B cell (primary cell): ENCODE data around the gene TCF15. TPM values are rescaled to one million over a fixed set of nuclear protein-coding genes. Genes with fewer than 3 reads are reported as not detected.

Experiments used
- ATAC-seq: fragments of 200-7000 bp; cut with Tn5 transposase; one replicate; pipeline ENCODE4 v1.10.0; 2021; ENCODE audit warnings: low read depth, mild to moderate bottlenecking, moderate number of reproducible peaks, moderate library complexity
- CTCF ChIA-PET: fragments of 350-600 bp; sonication (Branson Sonifier 250); formaldehyde crosslinking; loops from one replicate; lab custom pipeline; 2021; ENCODE audit warnings: antibody characterized with exemption, inconsistent platforms; lab: Charles Lee
- POLR2A ChIA-PET: fragments of 350-600 bp; sonication (Branson Sonifier 250); formaldehyde crosslinking; loops from one replicate; lab custom pipeline; 2021; ENCODE audit warnings: antibody characterized with exemption; lab: Charles Lee
- DNase-seq: peaks from one replicate; pipeline ENCODE4 v3.0.0; 2013
- H2AFZ ChIP-seq: 2 replicates; pipeline ENCODE4 v1.6.1; 2012; ENCODE audit warnings: mild to moderate bottlenecking, low read depth, low read length; ENCODE audit not compliant: insufficient read depth, poor library complexity, severe bottlenecking
- H3K27ac ChIP-seq, 2 donors: 1 replicate in 1 of 2; 2 replicates in 1 of 2; pipeline ENCODE4 v1.5.1; 2012 to 2013; ENCODE audit warnings: low read length in 2 of 2, mild to moderate bottlenecking in 2 of 2, moderate library complexity in 1 of 2
- H3K27me3 ChIP-seq, 4 experiments: fragments of 200-600 bp in 1 of 4; sonication (generic) in 1 of 4; replicated peaks in 1 of 4; 1 replicate in 2 of 4; 2 replicates in 2 of 4; pipeline versions ENCODE4 v1.6.1 to v1.7.0; 2013 to 2016; ENCODE audit warnings: low read length in 3 of 4, mild to moderate bottlenecking in 2 of 4, mixed read lengths in 1 of 4, moderate library complexity in 1 of 4; ENCODE audit not compliant: insufficient read depth in 4 of 4, control insufficient read depth in 3 of 4; ENCODE audit errors: control extremely low read depth in 1 of 4
- H3K36me3 ChIP-seq, 2 experiments: replicated peaks in 1 of 2; 1 replicate in 1 of 2; 2 replicates in 1 of 2; pipeline versions ENCODE4 v1.6.1 to v1.7.1; 2013; ENCODE audit warnings: low read length in 1 of 2; ENCODE audit not compliant: insufficient read depth in 2 of 2, control insufficient read depth in 1 of 2; ENCODE audit errors: control extremely low read depth in 1 of 2, extremely low read depth in 1 of 2
- H3K4me1 ChIP-seq, 2 donors: fragments of 200-600 bp in 1 of 2; sonication (generic) in 1 of 2; 1 replicate in 1 of 2; 2 replicates in 1 of 2; pipeline versions ENCODE4 v1.5.1 to v1.6.1; 2013 to 2017; ENCODE audit warnings: low read length in 2 of 2; ENCODE audit not compliant: control insufficient read depth in 2 of 2, insufficient read depth in 2 of 2
- H3K4me2 ChIP-seq: replicated peaks from 2 replicates; pipeline ENCODE3; 2012; ENCODE audit warnings: mild to moderate bottlenecking, low read depth, low read length; ENCODE audit not compliant: poor library complexity, severe bottlenecking
- H3K4me3 ChIP-seq, 5 experiments: fragments of 200-600 bp in 1 of 5; sonication (generic) in 1 of 5; 1 replicate in 3 of 5; 2 replicates in 2 of 5; pipeline versions ENCODE4 v1.5.1 to v1.7.0; 2011 to 2016; ENCODE audit warnings: low read length in 4 of 5, mild to moderate bottlenecking in 4 of 5, low read depth in 2 of 5, control low read depth in 1 of 5, moderate library complexity in 1 of 5; ENCODE audit not compliant: insufficient read depth in 1 of 5; ENCODE audit errors: control extremely low read depth in 1 of 5, extremely low read depth in 1 of 5
- H3K79me2 ChIP-seq: fragments of 200-600 bp; sonication (generic); one replicate; pipeline ENCODE4 v1.6.0; 2016; ENCODE audit warnings: low read length; ENCODE audit not compliant: control insufficient read depth, insufficient read depth
- H3K9ac ChIP-seq: fragments of 200-600 bp; sonication (generic); 2 replicates; pipeline ENCODE4 v1.6.1; 2017; ENCODE audit warnings: mild to moderate bottlenecking, low read length, moderate library complexity
- H3K9me3 ChIP-seq, 3 donors: one replicate each; pipeline versions ENCODE4 v1.6.1 to v1.7.1; 2013; ENCODE audit warnings: low read length in 2 of 3; ENCODE audit not compliant: control insufficient read depth in 2 of 3, insufficient read depth in 1 of 3; ENCODE audit errors: control extremely low read depth in 1 of 3
- H4K20me1 ChIP-seq: 2 replicates; pipeline ENCODE4 v1.6.0; 2012; ENCODE audit warnings: mild to moderate bottlenecking, low read length; ENCODE audit not compliant: insufficient read depth, control insufficient read depth, poor library complexity, severe bottlenecking
- H3K27ac Mint-ChIP-seq: one replicate; pipeline ENCODE4 v1.8.0; 2021; ENCODE audit warnings: mixed read lengths
- H3K27me3 Mint-ChIP-seq: one replicate; pipeline ENCODE4 v1.8.0; 2021; ENCODE audit warnings: mixed read lengths
- H3K4me1 Mint-ChIP-seq: one replicate; pipeline ENCODE4 v1.8.0; 2021; ENCODE audit warnings: mixed read lengths
- H3K4me3 Mint-ChIP-seq: one replicate; pipeline ENCODE4 v1.8.0; 2021; ENCODE audit warnings: mixed read lengths
- H3K9me3 Mint-ChIP-seq: one replicate; pipeline ENCODE4 v1.8.0; 2022; ENCODE audit warnings: mixed read lengths; ENCODE audit not compliant: insufficient read depth
- EZH2 ChIP-seq: IDR thresholded peaks from 2 replicates; pipeline ENCODE4 v1.6.1; 2012; ENCODE audit warnings: borderline replicate concordance, low read depth, mild to moderate bottlenecking, moderate library complexity, low read length; ENCODE audit not compliant: insufficient read depth, poor library complexity, severe bottlenecking
- whole genome bisulfite sequencing: methylation state at CpG from one replicate; pipeline ENCODE4 v1.1.5; 2013; ENCODE audit warnings: missing lambda C conversion rate; ENCODE audit not compliant: insufficient coverage; 5-methylcytosine and 5-hydroxymethylcytosine counted together
- intact Hi-C: fragments of 100-400 bp; cut with micrococcal nuclease; formaldehyde crosslinking; loops from one replicate; pipeline ENCODE4 v1.10.0; 2022
- polyA plus RNA-seq: library from polyadenylated mRNA; depleted of rRNA; stranded (reverse); fragments of >200 nt; gene quantifications from 2 replicates; pipeline ENCODE4 v1.2.3, GENCODE V29; 2012
- total RNA-seq, 2 donors: library from RNA; stranded (reverse); fragments of 120-200 nt in 1 of 2; gene quantifications; 1 replicate in 1 of 2; 2 replicates in 1 of 2; pipeline versions ENCODE4 v1.2.3 to v1.2.4, GENCODE V29; 2013 to 2022
- TF ChIP-seq, protein P1 (sequence below): fragments of 200-600 bp; IDR thresholded peaks from one replicate; pipeline ENCODE4 v1.8.0; 2022; ENCODE audit warnings: antibody characterized with exemption, mild to moderate bottlenecking

Gene TCF15
- total and polyA plus RNA-seq, 2 donors (not counting 1 experiment from before 2014, with no cell fraction given), result not detected

DNA sequence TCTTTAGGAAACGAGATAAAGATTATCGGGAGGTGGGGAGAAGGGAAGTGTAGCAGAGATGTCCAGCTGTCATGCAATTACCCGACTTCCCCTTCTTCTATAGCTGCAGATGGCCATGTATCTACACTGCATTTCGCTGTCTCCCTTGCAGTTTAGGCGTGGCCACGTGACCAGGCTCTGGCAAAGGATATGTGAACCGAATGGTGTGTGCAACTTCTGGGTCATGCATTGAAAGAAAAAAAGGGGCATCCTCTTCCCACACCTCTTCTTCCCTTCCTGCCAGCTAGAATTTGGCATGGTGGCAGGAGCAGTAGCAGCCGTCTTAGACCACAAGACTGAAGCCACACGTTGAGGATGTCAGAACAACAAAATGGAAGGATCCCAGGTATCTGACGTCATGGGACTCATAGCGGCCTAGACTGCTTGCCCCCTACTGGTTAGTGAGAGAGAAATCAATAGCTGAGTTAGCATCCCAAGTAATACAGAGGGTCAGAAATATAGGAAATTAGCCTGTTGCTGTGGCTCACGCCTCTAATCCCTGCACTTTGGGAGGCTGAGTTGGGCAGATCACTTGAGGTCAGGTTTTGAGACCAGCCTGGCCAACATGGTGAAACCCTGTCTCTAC is 32.8 kb downstream of the TCF15 start:
- Mint-ChIP-seq H3K9me3 (no peaks in the 10 kb centered on the region), H3K27ac (no peak overlapping the region), H3K27me3 (peaks cover 25% of the 10 kb centered on the region), H3K4me3 (no peak overlapping the region), H3K4me1 (no peaks in the 10 kb centered on the region)
- intact Hi-C loops, result no loop called here
- no peaks in the 10 kb centered on the region for H3K36me3 ChIP-seq
- CTCF ChIA-PET, result no interaction called here
- H3K4me3 ChIP-seq, result no peak overlapping the region
- no peak overlapping the region for H3K9ac ChIP-seq
- H3K4me2 ChIP-seq, result no peak overlapping the region
- no peaks in the 10 kb centered on the region for H3K79me2 ChIP-seq
- no peaks in the 10 kb centered on the region for H3K4me1 ChIP-seq
- WGBS, result 86% methylated on average over 9 of the region's 12 CpGs
- H4K20me1 ChIP-seq, result no peaks in the 10 kb centered on the region
- H3K27me3 ChIP-seq, result peaks cover 0 to 19% (median 4%) of the 10 kb centered on the region in 4 experiments
- DNase-seq (no peak), ATAC-seq (no peak)
- TF ChIP-seq EZH2, result no peak
- TF ChIP-seq, protein P1, sequence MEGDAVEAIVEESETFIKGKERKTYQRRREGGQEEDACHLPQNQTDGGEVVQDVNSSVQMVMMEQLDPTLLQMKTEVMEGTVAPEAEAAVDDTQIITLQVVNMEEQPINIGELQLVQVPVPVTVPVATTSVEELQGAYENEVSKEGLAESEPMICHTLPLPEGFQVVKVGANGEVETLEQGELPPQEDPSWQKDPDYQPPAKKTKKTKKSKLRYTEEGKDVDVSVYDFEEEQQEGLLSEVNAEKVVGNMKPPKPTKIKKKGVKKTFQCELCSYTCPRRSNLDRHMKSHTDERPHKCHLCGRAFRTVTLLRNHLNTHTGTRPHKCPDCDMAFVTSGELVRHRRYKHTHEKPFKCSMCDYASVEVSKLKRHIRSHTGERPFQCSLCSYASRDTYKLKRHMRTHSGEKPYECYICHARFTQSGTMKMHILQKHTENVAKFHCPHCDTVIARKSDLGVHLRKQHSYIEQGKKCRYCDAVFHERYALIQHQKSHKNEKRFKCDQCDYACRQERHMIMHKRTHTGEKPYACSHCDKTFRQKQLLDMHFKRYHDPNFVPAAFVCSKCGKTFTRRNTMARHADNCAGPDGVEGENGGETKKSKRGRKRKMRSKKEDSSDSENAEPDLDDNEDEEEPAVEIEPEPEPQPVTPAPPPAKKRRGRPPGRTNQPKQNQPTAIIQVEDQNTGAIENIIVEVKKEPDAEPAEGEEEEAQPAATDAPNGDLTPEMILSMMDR, result no peak
- POLR2A ChIA-PET, result no interaction called here
- no peak overlapping the region for H3K27ac ChIP-seq
- no peaks in the 10 kb centered on the region for H3K9me3 ChIP-seq
- H2AFZ ChIP-seq, result no peak overlapping the region

GRCh38 chr20:576156-576555 is 34.0 kb downstream of the TCF15 start:
- no peak overlapping the region for H2AFZ ChIP-seq
- H3K4me2 ChIP-seq, result no peak overlapping the region
- H3K4me1 ChIP-seq, result no peaks in the 10 kb centered on the region
- Mint-ChIP-seq H3K4me1 (no peaks in the 10 kb centered on the region), H3K4me3 (no peak overlapping the region), H3K27me3 (peaks cover 28% of the 10 kb centered on the region), H3K9me3 (no peaks in the 10 kb centered on the region), H3K27ac (no peak overlapping the region)
- H3K27me3 ChIP-seq, result peaks cover 0 to 23% (median 4%) of the 10 kb centered on the region in 4 experiments
- ChIA-PET CTCF (no interaction called here), POLR2A (no interaction called here)
- H3K4me3 ChIP-seq, result no peak overlapping the region
- 57% methylated on average over 1 of the region's 3 CpGs for WGBS
- intact Hi-C loops, result no loop called here
- DNase-seq (no peak), ATAC-seq (no peak)
- H3K36me3 ChIP-seq, result no peaks in the 10 kb centered on the region
- TF ChIP-seq, protein P1, result no peak
- no peak for TF ChIP-seq EZH2
- H3K27ac ChIP-seq, result no peak overlapping the region
- H3K79me2 ChIP-seq, result no peaks in the 10 kb centered on the region
- no peak overlapping the region for H3K9ac ChIP-seq
- H4K20me1 ChIP-seq, result no peaks in the 10 kb centered on the region
- no peaks in the 10 kb centered on the region for H3K9me3 ChIP-seq
